GM23338 (cell line): ENCODE data around the gene NEU4. TPM values are rescaled to one million over a fixed set of nuclear protein-coding genes. Genes with fewer than 3 reads are reported as not detected.

Source experiments
- ATAC-seq: fragments of 200-7000 bp; cut with Tn5 transposase; 3 replicates; pipeline ENCODE4 v1.9.1; 2020
- DNase-seq: peaks from one replicate; pipeline ENCODE4 v3.0.0-alpha.2; 2015; ENCODE audit warnings: low spot score
- H2AFZ ChIP-seq: fragments of 200-600 bp; sonication (generic); 2 replicates; pipeline ENCODE4 v1.8.0; 2016; ENCODE audit warnings: antibody characterized with exemption, mild to moderate bottlenecking, moderate library complexity
- H3F3A ChIP-seq: fragments of 200-600 bp; sonication (generic); replicated peaks from 2 replicates; pipeline ENCODE4 v1.8.0; 2017; ENCODE audit warnings: antibody characterized with exemption, mixed run types, low read depth
- H3K27ac ChIP-seq: fragments of 200-600 bp; sonication (generic); 2 replicates; pipeline ENCODE4 v1.6.1; 2016; ENCODE audit warnings: low read depth
- H3K27me3 ChIP-seq: fragments of 200-600 bp; sonication (generic); 2 replicates; pipeline ENCODE4 v1.8.0; 2016; ENCODE audit warnings: mild to moderate bottlenecking, mixed run types, moderate library complexity; ENCODE audit not compliant: insufficient read depth
- H3K36me3 ChIP-seq: fragments of 200-600 bp; sonication (generic); 2 replicates; pipeline ENCODE4 v1.8.0; 2016; ENCODE audit warnings: mild to moderate bottlenecking; ENCODE audit not compliant: insufficient read depth
- H3K4me1 ChIP-seq: fragments of 200-600 bp; sonication (generic); 2 replicates; pipeline ENCODE4 v1.8.0; 2016; ENCODE audit warnings: mild to moderate bottlenecking, moderate library complexity; ENCODE audit not compliant: insufficient read depth
- H3K4me2 ChIP-seq: fragments of 200-600 bp; sonication (generic); 2 replicates; pipeline ENCODE4 v1.7.1; 2017; ENCODE audit warnings: mixed run types
- H3K4me3 ChIP-seq: fragments of 200-600 bp; sonication (generic); 2 replicates; pipeline ENCODE4 v1.6.1; 2016; ENCODE audit warnings: mixed run types
- H3K79me2 ChIP-seq: fragments of 200-600 bp; sonication (generic); replicated peaks from 2 replicates; pipeline ENCODE4 v1.8.0; 2017; ENCODE audit warnings: mild to moderate bottlenecking; ENCODE audit not compliant: insufficient read depth
- H3K9me2 ChIP-seq: fragments of 200-600 bp; sonication (generic); 2 replicates; pipeline ENCODE4 v1.8.0; 2017; ENCODE audit not compliant: insufficient read depth
- H4K20me1 ChIP-seq: fragments of 200-600 bp; sonication (generic); replicated peaks from 2 replicates; pipeline ENCODE4 v1.8.0; 2017; ENCODE audit warnings: mild to moderate bottlenecking; ENCODE audit not compliant: insufficient read depth
- H3K27ac Mint-ChIP-seq: 2 replicates; pipeline ENCODE4 v1.8.0; 2020; ENCODE audit warnings: inconsistent platforms, mild to moderate bottlenecking, moderate library complexity, mixed read lengths
- H3K27me3 Mint-ChIP-seq: 3 replicates; pipeline ENCODE4 v1.8.0; 2022; ENCODE audit warnings: low read depth, mild to moderate bottlenecking, moderate library complexity, mixed read lengths, inconsistent platforms; ENCODE audit not compliant: insufficient read depth, poor library complexity
- H3K36me3 Mint-ChIP-seq: 3 replicates; pipeline ENCODE4 v1.8.0; 2021; ENCODE audit warnings: low read depth, mild to moderate bottlenecking, inconsistent platforms, moderate library complexity, mixed read lengths
- H3K4me1 Mint-ChIP-seq: 3 replicates; pipeline ENCODE4 v1.8.0; 2020; ENCODE audit warnings: mild to moderate bottlenecking, inconsistent platforms, mixed read lengths
- H3K4me3 Mint-ChIP-seq: 3 replicates; pipeline ENCODE4 v1.8.0; 2021; ENCODE audit warnings: moderate library complexity, mild to moderate bottlenecking, inconsistent platforms, mixed read lengths
- H3K9me3 Mint-ChIP-seq: 3 replicates; pipeline ENCODE4 v1.8.0; 2020; ENCODE audit warnings: moderate library complexity, mild to moderate bottlenecking, inconsistent platforms, mixed read lengths
- CREB1 ChIP-seq: fragments of 250-450 bp; sonication (Bioruptor Pico); IDR thresholded peaks from 2 replicates; pipeline ENCODE4 v1.5.0; 2020; ENCODE audit warnings: low read depth, mild to moderate bottlenecking, moderate library complexity
- EZH2 ChIP-seq: fragments of 200-600 bp; sonication (generic); IDR thresholded peaks from one replicate; pipeline ENCODE4 v1.8.0; 2017; ENCODE audit warnings: antibody characterized with exemption, mild to moderate bottlenecking, low read depth; ENCODE audit not compliant: unreplicated experiment
- EZH2phosphoT487 ChIP-seq: fragments of 200-600 bp; sonication (generic); IDR thresholded peaks from one replicate; pipeline ENCODE4 v1.8.1; 2018; ENCODE audit warnings: antibody characterized with exemption; ENCODE audit not compliant: unreplicated experiment
- JUNB ChIP-seq: IDR thresholded peaks from one replicate; pipeline ENCODE4 v1.6.1; 2016; ENCODE audit warnings: antibody characterized with exemption; ENCODE audit not compliant: unreplicated experiment
- NANOG ChIP-seq: IDR thresholded peaks from 2 replicates; pipeline ENCODE4 v1.6.1; 2016; ENCODE audit warnings: antibody characterized with exemption, borderline replicate concordance
- POLR2AphosphoS5 ChIP-seq: IDR thresholded peaks from 2 replicates; pipeline ENCODE4 v1.6.1; 2016; ENCODE audit warnings: antibody characterized with exemption, low read depth
- STAT1 ChIP-seq: IDR thresholded peaks from one replicate; pipeline ENCODE4 v1.6.1; 2016; ENCODE audit warnings: antibody characterized with exemption; ENCODE audit not compliant: unreplicated experiment
- ZNF114 ChIP-seq: fragments of 250-450 bp; sonication (Bioruptor Pico); IDR thresholded peaks from 2 replicates; pipeline ENCODE4 v1.5.0; 2020; ENCODE audit warnings: mild to moderate bottlenecking, moderate library complexity
- ZNF331 ChIP-seq: fragments of 250-450 bp; sonication (Bioruptor Pico); IDR thresholded peaks from 2 replicates; pipeline ENCODE4 v1.5.0; 2020; ENCODE audit warnings: low read depth, mild to moderate bottlenecking, moderate library complexity
- polyA plus RNA-seq: library from polyadenylated mRNA; unstranded; fragments of >200 nt; fragmentation: Nextera tagmentation; extraction: Ambion mirVana; gene quantifications from 2 replicates; pipeline ENCODE4 v1.2.1, GENCODE V29; 2016
- total RNA-seq: library from RNA; depleted of rRNA; stranded (reverse); fragments of >200 nt; shearing (Covaris generic); gene quantifications from 2 replicates; pipeline ENCODE4 v1.2.3, GENCODE V29; 2014
- TF ChIP-seq, protein P1 (sequence below): IDR thresholded peaks from 2 replicates; pipeline ENCODE4 v1.6.1; 2016; ENCODE audit warnings: antibody characterized with exemption
- TF ChIP-seq, protein P2 (sequence below): IDR thresholded peaks from one replicate; pipeline ENCODE4 v1.6.1; 2018; ENCODE audit warnings: antibody characterized with exemption; ENCODE audit not compliant: unreplicated experiment
- TF ChIP-seq, protein P3 (sequence below), 2 experiments: fragments of 200-600 bp in 1 of 2; sonication (generic) in 1 of 2; conservative IDR thresholded peaks; 2 replicates each; pipeline versions ENCODE4 v1.5.1 to v1.6.1; 2016 to 2017; ENCODE audit warnings: antibody characterized with exemption in 2 of 2, low read depth in 2 of 2, mild to moderate bottlenecking in 2 of 2, moderate library complexity in 1 of 2
- TF ChIP-seq, protein P4 (sequence below): fragments of 250-450 bp; sonication (Bioruptor Pico); IDR thresholded peaks from 2 replicates; pipeline ENCODE4 v1.5.0; 2020; ENCODE audit warnings: mild to moderate bottlenecking, moderate library complexity

NEU4 gene
- total and polyA plus RNA-seq, 2 experiments from 2014 or later: 0.29 to 1.2 TPM

DNA sequence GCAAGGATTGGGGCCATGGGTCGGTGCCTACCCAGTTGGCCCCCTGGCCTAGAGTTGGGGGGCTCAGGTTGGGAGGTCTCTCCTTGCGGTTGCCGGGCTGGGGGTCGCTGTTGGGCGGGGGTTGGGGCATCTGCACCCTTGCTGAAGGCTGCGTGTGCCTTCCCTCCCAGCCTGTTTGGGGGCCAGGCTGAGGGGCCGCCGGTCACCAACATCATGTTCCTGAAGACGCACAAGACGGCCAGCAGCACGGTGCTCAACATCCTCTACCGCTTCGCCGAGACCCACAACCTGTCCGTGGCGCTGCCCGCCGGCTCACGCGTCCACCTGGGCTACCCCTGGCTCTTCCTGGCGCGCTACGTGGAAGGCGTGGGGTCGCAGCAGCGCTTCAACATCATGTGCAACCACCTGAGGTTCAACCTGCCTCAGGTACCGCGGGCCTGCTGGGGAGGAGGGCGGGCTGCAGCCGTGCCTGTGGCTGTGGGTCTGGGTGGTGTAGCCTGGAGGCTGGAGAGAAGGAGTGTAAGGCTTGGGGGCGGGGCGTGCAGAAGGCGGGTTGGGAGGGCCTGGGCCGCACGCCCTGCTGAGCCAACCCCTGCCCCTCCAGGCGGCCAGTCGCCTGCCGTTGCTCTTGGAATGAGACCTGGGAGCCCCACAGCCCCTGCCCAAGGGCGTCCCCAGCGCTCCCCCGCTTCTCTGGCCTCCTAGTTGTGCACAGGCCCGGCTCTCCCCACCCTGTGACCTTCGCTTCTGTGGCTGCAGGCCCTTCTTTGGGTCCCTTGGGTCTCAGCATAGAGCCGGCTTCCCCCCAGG, 7.2 kb upstream of the NEU4 start:
- Histone ChIP-seq H3K36me3 (no peaks in the 10 kb centered on the region), H3K4me1 (peaks cover 9% of the 10 kb centered on the region; the same call in 1 of the 2 replicates), H2AFZ (peak overlapping the region; percentile 72; the same call in 1 of the 2 replicates), H4K20me1 (no peaks in the 10 kb centered on the region), H3F3A (no peaks in the 10 kb centered on the region), H3K27me3 (peaks cover 23% of the 10 kb centered on the region), H3K79me2 (no peaks in the 10 kb centered on the region), H3K27ac (no peak overlapping the region), H3K9me2 (no peaks in the 10 kb centered on the region), H3K4me3 (no peak overlapping the region), H3K4me2 (0 out of 2 replicates have a peak overlapping the region, but pooled peaks have one; percentile 51)
- no peak for TF ChIP-seq EZH2
- no peak for TF ChIP-seq ZNF114 (CRISPR knock-in tag)
- TF ChIP-seq POLR2AphosphoS5: no peak
- TF ChIP-seq EZH2phosphoT487: no peak
- TF ChIP-seq, protein P1, sequence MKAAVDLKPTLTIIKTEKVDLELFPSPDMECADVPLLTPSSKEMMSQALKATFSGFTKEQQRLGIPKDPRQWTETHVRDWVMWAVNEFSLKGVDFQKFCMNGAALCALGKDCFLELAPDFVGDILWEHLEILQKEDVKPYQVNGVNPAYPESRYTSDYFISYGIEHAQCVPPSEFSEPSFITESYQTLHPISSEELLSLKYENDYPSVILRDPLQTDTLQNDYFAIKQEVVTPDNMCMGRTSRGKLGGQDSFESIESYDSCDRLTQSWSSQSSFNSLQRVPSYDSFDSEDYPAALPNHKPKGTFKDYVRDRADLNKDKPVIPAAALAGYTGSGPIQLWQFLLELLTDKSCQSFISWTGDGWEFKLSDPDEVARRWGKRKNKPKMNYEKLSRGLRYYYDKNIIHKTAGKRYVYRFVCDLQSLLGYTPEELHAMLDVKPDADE: no peak
- no peak for TF ChIP-seq CREB1 (CRISPR knock-in tag)
- TF ChIP-seq, protein P2, sequence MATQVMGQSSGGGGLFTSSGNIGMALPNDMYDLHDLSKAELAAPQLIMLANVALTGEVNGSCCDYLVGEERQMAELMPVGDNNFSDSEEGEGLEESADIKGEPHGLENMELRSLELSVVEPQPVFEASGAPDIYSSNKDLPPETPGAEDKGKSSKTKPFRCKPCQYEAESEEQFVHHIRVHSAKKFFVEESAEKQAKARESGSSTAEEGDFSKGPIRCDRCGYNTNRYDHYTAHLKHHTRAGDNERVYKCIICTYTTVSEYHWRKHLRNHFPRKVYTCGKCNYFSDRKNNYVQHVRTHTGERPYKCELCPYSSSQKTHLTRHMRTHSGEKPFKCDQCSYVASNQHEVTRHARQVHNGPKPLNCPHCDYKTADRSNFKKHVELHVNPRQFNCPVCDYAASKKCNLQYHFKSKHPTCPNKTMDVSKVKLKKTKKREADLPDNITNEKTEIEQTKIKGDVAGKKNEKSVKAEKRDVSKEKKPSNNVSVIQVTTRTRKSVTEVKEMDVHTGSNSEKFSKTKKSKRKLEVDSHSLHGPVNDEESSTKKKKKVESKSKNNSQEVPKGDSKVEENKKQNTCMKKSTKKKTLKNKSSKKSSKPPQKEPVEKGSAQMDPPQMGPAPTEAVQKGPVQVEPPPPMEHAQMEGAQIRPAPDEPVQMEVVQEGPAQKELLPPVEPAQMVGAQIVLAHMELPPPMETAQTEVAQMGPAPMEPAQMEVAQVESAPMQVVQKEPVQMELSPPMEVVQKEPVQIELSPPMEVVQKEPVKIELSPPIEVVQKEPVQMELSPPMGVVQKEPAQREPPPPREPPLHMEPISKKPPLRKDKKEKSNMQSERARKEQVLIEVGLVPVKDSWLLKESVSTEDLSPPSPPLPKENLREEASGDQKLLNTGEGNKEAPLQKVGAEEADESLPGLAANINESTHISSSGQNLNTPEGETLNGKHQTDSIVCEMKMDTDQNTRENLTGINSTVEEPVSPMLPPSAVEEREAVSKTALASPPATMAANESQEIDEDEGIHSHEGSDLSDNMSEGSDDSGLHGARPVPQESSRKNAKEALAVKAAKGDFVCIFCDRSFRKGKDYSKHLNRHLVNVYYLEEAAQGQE: no peak
- no peak for TF ChIP-seq ZNF331 (CRISPR knock-in tag)
- no peak for TF ChIP-seq NANOG
- TF ChIP-seq, protein P3, sequence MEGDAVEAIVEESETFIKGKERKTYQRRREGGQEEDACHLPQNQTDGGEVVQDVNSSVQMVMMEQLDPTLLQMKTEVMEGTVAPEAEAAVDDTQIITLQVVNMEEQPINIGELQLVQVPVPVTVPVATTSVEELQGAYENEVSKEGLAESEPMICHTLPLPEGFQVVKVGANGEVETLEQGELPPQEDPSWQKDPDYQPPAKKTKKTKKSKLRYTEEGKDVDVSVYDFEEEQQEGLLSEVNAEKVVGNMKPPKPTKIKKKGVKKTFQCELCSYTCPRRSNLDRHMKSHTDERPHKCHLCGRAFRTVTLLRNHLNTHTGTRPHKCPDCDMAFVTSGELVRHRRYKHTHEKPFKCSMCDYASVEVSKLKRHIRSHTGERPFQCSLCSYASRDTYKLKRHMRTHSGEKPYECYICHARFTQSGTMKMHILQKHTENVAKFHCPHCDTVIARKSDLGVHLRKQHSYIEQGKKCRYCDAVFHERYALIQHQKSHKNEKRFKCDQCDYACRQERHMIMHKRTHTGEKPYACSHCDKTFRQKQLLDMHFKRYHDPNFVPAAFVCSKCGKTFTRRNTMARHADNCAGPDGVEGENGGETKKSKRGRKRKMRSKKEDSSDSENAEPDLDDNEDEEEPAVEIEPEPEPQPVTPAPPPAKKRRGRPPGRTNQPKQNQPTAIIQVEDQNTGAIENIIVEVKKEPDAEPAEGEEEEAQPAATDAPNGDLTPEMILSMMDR (conservative IDR thresholded peaks at IDR 0.05; ENCODE audit: low read depth in 2 of 2): no peak
- TF ChIP-seq, protein P4, sequence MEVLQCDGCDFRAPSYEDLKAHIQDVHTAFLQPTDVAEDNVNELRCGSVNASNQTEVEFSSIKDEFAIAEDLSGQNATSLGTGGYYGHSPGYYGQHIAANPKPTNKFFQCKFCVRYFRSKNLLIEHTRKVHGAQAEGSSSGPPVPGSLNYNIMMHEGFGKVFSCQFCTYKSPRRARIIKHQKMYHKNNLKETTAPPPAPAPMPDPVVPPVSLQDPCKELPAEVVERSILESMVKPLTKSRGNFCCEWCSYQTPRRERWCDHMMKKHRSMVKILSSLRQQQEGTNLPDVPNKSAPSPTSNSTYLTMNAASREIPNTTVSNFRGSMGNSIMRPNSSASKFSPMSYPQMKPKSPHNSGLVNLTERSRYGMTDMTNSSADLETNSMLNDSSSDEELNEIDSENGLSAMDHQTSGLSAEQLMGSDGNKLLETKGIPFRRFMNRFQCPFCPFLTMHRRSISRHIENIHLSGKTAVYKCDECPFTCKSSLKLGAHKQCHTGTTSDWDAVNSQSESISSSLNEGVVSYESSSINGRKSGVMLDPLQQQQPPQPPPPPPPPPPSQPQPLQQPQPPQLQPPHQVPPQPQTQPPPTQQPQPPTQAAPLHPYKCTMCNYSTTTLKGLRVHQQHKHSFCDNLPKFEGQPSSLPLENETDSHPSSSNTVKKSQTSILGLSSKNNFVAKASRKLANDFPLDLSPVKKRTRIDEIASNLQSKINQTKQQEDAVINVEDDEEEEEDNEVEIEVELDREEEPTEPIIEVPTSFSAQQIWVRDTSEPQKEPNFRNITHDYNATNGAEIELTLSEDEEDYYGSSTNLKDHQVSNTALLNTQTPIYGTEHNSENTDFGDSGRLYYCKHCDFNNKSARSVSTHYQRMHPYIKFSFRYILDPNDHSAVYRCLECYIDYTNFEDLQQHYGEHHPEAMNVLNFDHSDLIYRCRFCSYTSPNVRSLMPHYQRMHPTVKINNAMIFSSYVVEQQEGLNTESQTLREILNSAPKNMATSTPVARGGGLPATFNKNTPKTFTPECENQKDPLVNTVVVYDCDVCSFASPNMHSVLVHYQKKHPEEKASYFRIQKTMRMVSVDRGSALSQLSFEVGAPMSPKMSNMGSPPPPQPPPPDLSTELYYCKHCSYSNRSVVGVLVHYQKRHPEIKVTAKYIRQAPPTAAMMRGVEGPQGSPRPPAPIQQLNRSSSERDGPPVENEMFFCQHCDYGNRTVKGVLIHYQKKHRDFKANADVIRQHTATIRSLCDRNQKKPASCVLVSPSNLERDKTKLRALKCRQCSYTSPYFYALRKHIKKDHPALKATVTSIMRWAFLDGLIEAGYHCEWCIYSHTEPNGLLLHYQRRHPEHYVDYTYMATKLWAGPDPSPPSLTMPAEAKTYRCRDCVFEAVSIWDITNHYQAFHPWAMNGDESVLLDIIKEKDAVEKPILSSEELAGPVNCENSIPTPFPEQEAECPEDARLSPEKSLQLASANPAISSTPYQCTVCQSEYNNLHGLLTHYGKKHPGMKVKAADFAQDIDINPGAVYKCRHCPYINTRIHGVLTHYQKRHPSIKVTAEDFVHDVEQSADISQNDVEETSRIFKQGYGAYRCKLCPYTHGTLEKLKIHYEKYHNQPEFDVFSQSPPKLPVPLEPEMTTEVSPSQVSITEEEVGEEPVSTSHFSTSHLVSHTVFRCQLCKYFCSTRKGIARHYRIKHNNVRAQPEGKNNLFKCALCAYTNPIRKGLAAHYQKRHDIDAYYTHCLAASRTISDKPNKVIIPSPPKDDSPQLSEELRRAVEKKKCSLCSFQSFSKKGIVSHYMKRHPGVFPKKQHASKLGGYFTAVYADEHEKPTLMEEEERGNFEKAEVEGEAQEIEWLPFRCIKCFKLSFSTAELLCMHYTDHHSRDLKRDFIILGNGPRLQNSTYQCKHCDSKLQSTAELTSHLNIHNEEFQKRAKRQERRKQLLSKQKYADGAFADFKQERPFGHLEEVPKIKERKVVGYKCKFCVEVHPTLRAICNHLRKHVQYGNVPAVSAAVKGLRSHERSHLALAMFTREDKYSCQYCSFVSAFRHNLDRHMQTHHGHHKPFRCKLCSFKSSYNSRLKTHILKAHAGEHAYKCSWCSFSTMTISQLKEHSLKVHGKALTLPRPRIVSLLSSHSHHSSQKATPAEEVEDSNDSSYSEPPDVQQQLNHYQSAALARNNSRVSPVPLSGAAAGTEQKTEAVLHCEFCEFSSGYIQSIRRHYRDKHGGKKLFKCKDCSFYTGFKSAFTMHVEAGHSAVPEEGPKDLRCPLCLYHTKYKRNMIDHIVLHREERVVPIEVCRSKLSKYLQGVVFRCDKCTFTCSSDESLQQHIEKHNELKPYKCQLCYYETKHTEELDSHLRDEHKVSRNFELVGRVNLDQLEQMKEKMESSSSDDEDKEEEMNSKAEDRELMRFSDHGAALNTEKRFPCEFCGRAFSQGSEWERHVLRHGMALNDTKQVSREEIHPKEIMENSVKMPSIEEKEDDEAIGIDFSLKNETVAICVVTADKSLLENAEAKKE (CRISPR knock-in tag): no peak
- no peak for TF ChIP-seq STAT1
- TF ChIP-seq JUNB: no peak
- Mint-ChIP-seq H3K27ac (no peak overlapping the region), H3K9me3 (no peaks in the 10 kb centered on the region), H3K36me3 (no peaks in the 10 kb centered on the region; the same call in 2 of the 3 replicates), H3K4me3 (no peak overlapping the region), H3K27me3 (peaks cover 22% of the 10 kb centered on the region), H3K4me1 (peaks cover 5% of the 10 kb centered on the region; the same call in 2 of the 3 replicates)
- DNase-seq (peak; percentile 61), ATAC-seq (peak; percentile 68)
